HCT116 (cell line): Measurements from ENCODE around the gene SHF. TPM values are rescaled to one million over a fixed set of nuclear protein-coding genes. Genes with fewer than 3 reads are reported as not detected.

Source experiments
- ATAC-seq: fragments of 200-7000 bp; cut with Tn5 transposase; 2 replicates; pipeline ENCODE4 v1.9.1; 2020; ENCODE audit warnings: mild to moderate bottlenecking, moderate library complexity
- BruUV-seq: library from RNA; stranded (reverse); fragments of 400-500 nt; replicated peaks from 2 replicates; lab custom pipeline; 2021; lab: Mats Ljungman, UMichigan
- CTCF ChIA-PET: fragments of 300-600 bp; sonication (Branson Sonifier 250); formaldehyde crosslinking; loops from one replicate; lab custom pipeline; 2021; ENCODE audit warnings: antibody characterized with exemption; lab: Charles Lee
- POLR2A ChIA-PET: fragments of 300-600, 350-600 bp; sonication (Branson Sonifier 250); formaldehyde crosslinking; loops from one replicate; lab custom pipeline; 2021; ENCODE audit warnings: antibody characterized with exemption; lab: Charles Lee
- RAD21 ChIA-PET, 2 experiments: fragments of 300-600 bp; sonication (Branson Sonifier 250); formaldehyde crosslinking; loops; one replicate each; lab custom pipeline; 2023; ENCODE audit warnings: low total read pairs in 2 of 2; ENCODE audit not compliant: uncharacterized antibody in 2 of 2, unreplicated experiment in 2 of 2, low non-redundant PET in 1 of 2; lab: Charles Lee
- DNase-seq: peaks from one replicate; pipeline ENCODE4 v3.0.0-alpha.2; 2010; ENCODE audit warnings: low read depth, low spot score
- H2AFZ ChIP-seq: fragments of 200-600 bp; shearing (Covaris generic), sonication (generic); 2 replicates; pipeline ENCODE4 v1.6.1; 2017; ENCODE audit warnings: low read depth, mixed run types, mixed read lengths, antibody characterized with exemption, low read length; ENCODE audit not compliant: poor library complexity, severe bottlenecking
- H3K27ac ChIP-seq: 2 replicates; pipeline ENCODE4 v1.5.1; 2012; ENCODE audit warnings: low read depth, low read length
- H3K27me3 ChIP-seq: fragments of 200-600 bp; sonication (generic); 2 replicates; pipeline ENCODE4 v1.6.1; 2016; ENCODE audit warnings: mixed run types, low read length, mixed read lengths; ENCODE audit not compliant: insufficient read depth
- H3K36me3 ChIP-seq, 2 experiments: fragments of 200-500 bp in 1 of 2; fragments of 200-600 bp in 1 of 2; sonication (Bioruptor generic) in 1 of 2; sonication (generic) in 1 of 2; 2 replicates each; pipeline versions ENCODE4 v1.5.1 to v1.6.1; 2014 to 2016; ENCODE audit warnings: low read length in 2 of 2, inconsistent platforms in 1 of 2, mixed read lengths in 1 of 2, mixed run types in 1 of 2; ENCODE audit not compliant: insufficient read depth in 2 of 2, control insufficient read depth in 1 of 2
- H3K4me1 ChIP-seq, 2 experiments: fragments of 200-600 bp in 1 of 2; sonication (generic) in 1 of 2; 2 replicates each; pipeline versions ENCODE4 v1.5.1 to v1.6.1; 2012 to 2017; ENCODE audit warnings: low read length in 2 of 2, inconsistent platforms in 1 of 2, mild to moderate bottlenecking in 1 of 2, mixed read lengths in 1 of 2, mixed run types in 1 of 2, moderate library complexity in 1 of 2; ENCODE audit not compliant: insufficient read depth in 2 of 2, control insufficient read depth in 1 of 2
- H3K4me2 ChIP-seq: fragments of 200-600 bp; sonication (generic); 2 replicates; pipeline ENCODE4 v1.6.1; 2017; ENCODE audit warnings: mixed run types, low read length, mixed read lengths
- H3K4me3 ChIP-seq, 2 experiments: fragments of 200-600 bp in 1 of 2; sonication (generic) in 1 of 2; replicated peaks in 1 of 2; 2 replicates each; pipeline ENCODE4 v1.5.1; 2011 to 2016; ENCODE audit warnings: low read length in 2 of 2, control low read depth in 1 of 2, low read depth in 1 of 2, mild to moderate bottlenecking in 1 of 2, mixed read lengths in 1 of 2, mixed run types in 1 of 2
- H3K79me2 ChIP-seq: fragments of 200-600 bp; sonication (generic); 2 replicates; pipeline ENCODE4 v1.6.1; 2017; ENCODE audit warnings: mild to moderate bottlenecking, mixed run types, low read length, moderate library complexity, mixed read lengths; ENCODE audit not compliant: insufficient read depth
- H3K9ac ChIP-seq: fragments of 200-600 bp; sonication (generic); 2 replicates; pipeline ENCODE4 v1.6.1; 2016; ENCODE audit warnings: low read length, mixed read lengths
- H3K9me2 ChIP-seq: fragments of 200-600 bp; sonication (generic), shearing (Covaris generic); 2 replicates; pipeline ENCODE4 v1.6.1; 2017; ENCODE audit warnings: mixed run types, mild to moderate bottlenecking, moderate library complexity; ENCODE audit not compliant: insufficient read depth
- H3K9me3 ChIP-seq, 2 experiments: fragments of 200-500 bp in 1 of 2; fragments of 200-600 bp in 1 of 2; sonication (Bioruptor generic) in 1 of 2; sonication (generic) in 1 of 2; 2 replicates each; pipeline ENCODE4 v1.6.1; 2014 to 2017; ENCODE audit warnings: low read length in 2 of 2, mixed read lengths in 2 of 2, inconsistent platforms in 1 of 2, low read depth in 1 of 2, mild to moderate bottlenecking in 1 of 2, mixed run types in 1 of 2, moderate library complexity in 1 of 2; ENCODE audit not compliant: control insufficient read depth in 1 of 2, insufficient read depth in 1 of 2
- H4K20me1 ChIP-seq: fragments of 200-600 bp; sonication (generic), shearing (Covaris generic); 2 replicates; pipeline ENCODE4 v1.6.1; 2017; ENCODE audit warnings: mixed run types, mild to moderate bottlenecking, moderate library complexity; ENCODE audit not compliant: insufficient read depth
- ATF3 ChIP-seq: IDR thresholded peaks from 2 replicates; pipeline ENCODE4 v1.6.1; 2012
- CEBPB ChIP-seq: IDR thresholded peaks from 2 replicates; pipeline ENCODE4 v1.6.1; 2012; ENCODE audit warnings: low read depth
- EGR1 ChIP-seq: IDR thresholded peaks from 2 replicates; pipeline ENCODE4 v1.6.1; 2012; ENCODE audit warnings: low read depth
- EZH2 ChIP-seq: fragments of 200-600 bp; sonication (generic); IDR thresholded peaks from 2 replicates; pipeline ENCODE4 v1.6.1; 2017; ENCODE audit warnings: antibody characterized with exemption, mixed run types
- EZH2phosphoT487 ChIP-seq: fragments of 200-600 bp; IDR thresholded peaks from 2 replicates; pipeline ENCODE4 v1.6.1; 2018; ENCODE audit warnings: antibody characterized with exemption, borderline replicate concordance
- FOSL1 ChIP-seq: IDR thresholded peaks from 2 replicates; pipeline ENCODE4 v1.6.1; 2012; ENCODE audit warnings: low read depth
- MAX ChIP-seq: IDR thresholded peaks from 2 replicates; pipeline ENCODE4 v1.6.1; 2012
- POLR2A ChIP-seq: IDR thresholded peaks from 2 replicates; pipeline ENCODE4 v1.7.0; 2011; ENCODE audit warnings: borderline replicate concordance; ENCODE audit not compliant: insufficient read depth, insufficient read length; ENCODE audit errors: extremely low read depth
- SIN3A ChIP-seq: IDR thresholded peaks from 2 replicates; pipeline ENCODE4 v1.6.1; 2012; ENCODE audit warnings: low read depth
- SP1 ChIP-seq: IDR thresholded peaks from 2 replicates; pipeline ENCODE4 v1.6.1; 2012; ENCODE audit warnings: low read depth
- TCF7L2 ChIP-seq: IDR thresholded peaks from 2 replicates; pipeline ENCODE4 v1.7.0; 2011; ENCODE audit warnings: borderline replicate concordance, inconsistent platforms; ENCODE audit not compliant: insufficient read depth, insufficient read length; ENCODE audit errors: extremely low read depth
- YY1 ChIP-seq: IDR thresholded peaks from 2 replicates; pipeline ENCODE4 v1.6.1; 2011; ENCODE audit warnings: low read length, low read depth, moderate library complexity, mild to moderate bottlenecking; ENCODE audit not compliant: insufficient replicate concordance; ENCODE audit errors: extremely low read depth
- ZNF274 ChIP-seq: fragments of 200-500 bp; sonication (Bioruptor generic); IDR thresholded peaks from 2 replicates; pipeline ENCODE4 v1.6.1; 2014; ENCODE audit warnings: mild to moderate bottlenecking, low read depth, low read length, inconsistent platforms
- intact Hi-C: fragments of 100-400 bp; cut with micrococcal nuclease; formaldehyde crosslinking; loops from 2 replicates; pipeline ENCODE4 v1.10.0; 2022
- total RNA-seq: library from RNA; stranded (reverse); gene quantifications from one replicate; pipeline ENCODE4 v1.2.1, GENCODE V29; 2021; ENCODE audit not compliant: unreplicated experiment
- TF ChIP-seq, protein P1 (sequence below): IDR thresholded peaks from 2 replicates; pipeline ENCODE4 v1.6.1; 2012; ENCODE audit warnings: low read depth
- TF ChIP-seq, protein P2 (sequence below): IDR thresholded peaks from 2 replicates; pipeline ENCODE4 v1.6.1; 2011; ENCODE audit warnings: mild to moderate bottlenecking, low read length, moderate library complexity; ENCODE audit not compliant: insufficient replicate concordance; ENCODE audit errors: extremely low read depth

SHF gene
- total RNA-seq, 1 experiment from 2014 or later: 2.6 TPM

- no peak overlapping the region for H3K4me2 ChIP-seq
- no peak overlapping the region for H3K4me3 ChIP-seq
- H3K9me2 ChIP-seq: no peaks in the 10 kb centered on the region
- H3K4me1 ChIP-seq: peaks cover 3 to 8% of the 10 kb centered on the region in 2 experiments; a peak in 3 of 4 replicates
- no peaks in the 10 kb centered on the region for H3K27me3 ChIP-seq
- H3K36me3 ChIP-seq: no peaks in the 10 kb centered on the region
- ChIA-PET POLR2A (no interaction called here), CTCF (interaction anchor here (0.7 kb wide), 1 partner anchor 12 kb away, joined by 3 read pairs; no protein-coding TSS in a partner anchor), RAD21 (no interaction called here)
- H3K79me2 ChIP-seq: no peaks in the 10 kb centered on the region
- DNase-seq (no peak), ATAC-seq (no peak)
- no peak overlapping the region for H2AFZ ChIP-seq
- intact Hi-C loops: no loop called here
- BruUV-seq: no TSS peak
- no peak overlapping the region for H3K27ac ChIP-seq
- H4K20me1 ChIP-seq: no peaks in the 10 kb centered on the region
- H3K9ac ChIP-seq: no peak overlapping the region
- H3K9me3 ChIP-seq: no peaks in the 10 kb centered on the region
- TF ChIP-seq SIN3A: no peak
- no peak for TF ChIP-seq POLR2A
- TF ChIP-seq EZH2: no peak
- no peak for TF ChIP-seq ZNF274
- TF ChIP-seq TCF7L2: no peak
- TF ChIP-seq SP1: no peak
- no peak for TF ChIP-seq YY1
- TF ChIP-seq FOSL1: no peak
- no peak for TF ChIP-seq MAX
- TF ChIP-seq EGR1: no peak
- no peak for TF ChIP-seq EZH2phosphoT487
- TF ChIP-seq, protein P1, sequence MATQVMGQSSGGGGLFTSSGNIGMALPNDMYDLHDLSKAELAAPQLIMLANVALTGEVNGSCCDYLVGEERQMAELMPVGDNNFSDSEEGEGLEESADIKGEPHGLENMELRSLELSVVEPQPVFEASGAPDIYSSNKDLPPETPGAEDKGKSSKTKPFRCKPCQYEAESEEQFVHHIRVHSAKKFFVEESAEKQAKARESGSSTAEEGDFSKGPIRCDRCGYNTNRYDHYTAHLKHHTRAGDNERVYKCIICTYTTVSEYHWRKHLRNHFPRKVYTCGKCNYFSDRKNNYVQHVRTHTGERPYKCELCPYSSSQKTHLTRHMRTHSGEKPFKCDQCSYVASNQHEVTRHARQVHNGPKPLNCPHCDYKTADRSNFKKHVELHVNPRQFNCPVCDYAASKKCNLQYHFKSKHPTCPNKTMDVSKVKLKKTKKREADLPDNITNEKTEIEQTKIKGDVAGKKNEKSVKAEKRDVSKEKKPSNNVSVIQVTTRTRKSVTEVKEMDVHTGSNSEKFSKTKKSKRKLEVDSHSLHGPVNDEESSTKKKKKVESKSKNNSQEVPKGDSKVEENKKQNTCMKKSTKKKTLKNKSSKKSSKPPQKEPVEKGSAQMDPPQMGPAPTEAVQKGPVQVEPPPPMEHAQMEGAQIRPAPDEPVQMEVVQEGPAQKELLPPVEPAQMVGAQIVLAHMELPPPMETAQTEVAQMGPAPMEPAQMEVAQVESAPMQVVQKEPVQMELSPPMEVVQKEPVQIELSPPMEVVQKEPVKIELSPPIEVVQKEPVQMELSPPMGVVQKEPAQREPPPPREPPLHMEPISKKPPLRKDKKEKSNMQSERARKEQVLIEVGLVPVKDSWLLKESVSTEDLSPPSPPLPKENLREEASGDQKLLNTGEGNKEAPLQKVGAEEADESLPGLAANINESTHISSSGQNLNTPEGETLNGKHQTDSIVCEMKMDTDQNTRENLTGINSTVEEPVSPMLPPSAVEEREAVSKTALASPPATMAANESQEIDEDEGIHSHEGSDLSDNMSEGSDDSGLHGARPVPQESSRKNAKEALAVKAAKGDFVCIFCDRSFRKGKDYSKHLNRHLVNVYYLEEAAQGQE: no peak
- TF ChIP-seq, protein P2, sequence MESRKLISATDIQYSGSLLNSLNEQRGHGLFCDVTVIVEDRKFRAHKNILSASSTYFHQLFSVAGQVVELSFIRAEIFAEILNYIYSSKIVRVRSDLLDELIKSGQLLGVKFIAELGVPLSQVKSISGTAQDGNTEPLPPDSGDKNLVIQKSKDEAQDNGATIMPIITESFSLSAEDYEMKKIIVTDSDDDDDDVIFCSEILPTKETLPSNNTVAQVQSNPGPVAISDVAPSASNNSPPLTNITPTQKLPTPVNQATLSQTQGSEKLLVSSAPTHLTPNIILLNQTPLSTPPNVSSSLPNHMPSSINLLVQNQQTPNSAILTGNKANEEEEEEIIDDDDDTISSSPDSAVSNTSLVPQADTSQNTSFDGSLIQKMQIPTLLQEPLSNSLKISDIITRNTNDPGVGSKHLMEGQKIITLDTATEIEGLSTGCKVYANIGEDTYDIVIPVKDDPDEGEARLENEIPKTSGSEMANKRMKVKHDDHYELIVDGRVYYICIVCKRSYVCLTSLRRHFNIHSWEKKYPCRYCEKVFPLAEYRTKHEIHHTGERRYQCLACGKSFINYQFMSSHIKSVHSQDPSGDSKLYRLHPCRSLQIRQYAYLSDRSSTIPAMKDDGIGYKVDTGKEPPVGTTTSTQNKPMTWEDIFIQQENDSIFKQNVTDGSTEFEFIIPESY: no peak
- no peak for TF ChIP-seq CEBPB
- no peak for TF ChIP-seq ATF3
Measured at GRCh38 chr15:45174577-45174976, 13.2 kb downstream of the SHF start.
